Mucosa of rectum (tissue), 2 donors: Measurements from ENCODE around the gene BRD9.
"Not testable (repeated sequence)": the region's sequence is repeated elsewhere in the genome, so short reads cannot be mapped to it uniquely, and the experiment has no call there.

Experiments
- H3K27ac ChIP-seq, 2 donors: one replicate each; pipeline ENCODE4 v1.7.0; 2013; ENCODE audit warnings: inconsistent platforms in 2 of 2, low read depth in 2 of 2, low read length in 2 of 2
- H3K27me3 ChIP-seq, 2 donors: one replicate each; pipeline ENCODE4 v1.7.0; 2013; ENCODE audit warnings: low read length in 2 of 2; ENCODE audit not compliant: control insufficient read depth in 2 of 2, insufficient read depth in 2 of 2
- H3K36me3 ChIP-seq, 2 donors: one replicate each; pipeline ENCODE4 v1.7.0; 2013; ENCODE audit warnings: low read length in 2 of 2; ENCODE audit not compliant: control insufficient read depth in 2 of 2, insufficient read depth in 2 of 2
- H3K4me1 ChIP-seq, 2 donors: one replicate each; pipeline ENCODE4 v1.7.0; 2013; ENCODE audit warnings: low read length in 2 of 2, mild to moderate bottlenecking in 1 of 2; ENCODE audit not compliant: control insufficient read depth in 2 of 2, insufficient read depth in 2 of 2
- H3K4me3 ChIP-seq, 2 donors: one replicate each; pipeline ENCODE4 v1.7.0; 2013; ENCODE audit warnings: low read length in 2 of 2
- H3K9ac ChIP-seq, 2 donors: one replicate each; pipeline ENCODE4 v1.7.0; 2013; ENCODE audit warnings: low read length in 2 of 2, low read depth in 1 of 2, mild to moderate bottlenecking in 1 of 2
- H3K9me3 ChIP-seq, 2 donors: one replicate each; pipeline ENCODE4 v1.7.0; 2013; ENCODE audit warnings: low read length in 2 of 2; ENCODE audit not compliant: control insufficient read depth in 2 of 2
- donor health status: healthy.
- donor health status: Normal muscosa, but diverticular disease.

BRD9 gene

GRCh38 chr5:851553-851952 is 41.0 kb downstream of the BRD9 start:
- H3K36me3 ChIP-seq: no peaks in the 10 kb centered on the region
- no peaks in the 10 kb centered on the region for H3K9me3 ChIP-seq
- H3K4me1 ChIP-seq: peaks cover 8 to 10% of the 10 kb centered on the region in 2 donors
- H3K27me3 ChIP-seq: peaks cover 6 to 10% of the 10 kb centered on the region in 2 donors
- H3K9ac ChIP-seq: no peak overlapping the region
- H3K27ac ChIP-seq: no peak overlapping the region
- H3K4me3 ChIP-seq: no peak overlapping the region

GRCh38 chr5:851076-851475 is 41.5 kb downstream of the BRD9 start:
- peaks cover 8 to 10% of the 10 kb centered on the region in 2 donors for H3K4me1 ChIP-seq
- H3K27ac ChIP-seq: no peak overlapping the region
- H3K9ac ChIP-seq: no peak overlapping the region
- no peak overlapping the region for H3K4me3 ChIP-seq
- no peaks in the 10 kb centered on the region for H3K36me3 ChIP-seq
- H3K27me3 ChIP-seq: peaks cover 6 to 10% of the 10 kb centered on the region in 2 donors
- no peaks in the 10 kb centered on the region for H3K9me3 ChIP-seq

- no peak within 1 kb of the TSS for H3K9ac ChIP-seq
- peaks cover 8 to 10% of the 10 kb centered on the region in 2 donors for H3K4me1 ChIP-seq
- H3K9me3 ChIP-seq: no peaks in the 10 kb centered on the region
- no peaks in the 10 kb centered on the region for H3K36me3 ChIP-seq
- peak within 1 kb of the TSS; percentile 15 to 28 for H3K4me3 ChIP-seq
- H3K27ac ChIP-seq: no peak within 1 kb of the TSS
- peaks cover 6 to 10% of the 10 kb centered on the region in 2 donors for H3K27me3 ChIP-seq
Observed at GRCh38 chr5:850511-851006, 42.0 kb downstream of the BRD9 start, which contains the start of gene ZDHHC11. ZDHHC11 (minus strand) TSS chr5:850986; CDS start chr5:850602, 384 bp downstream.

- Histone ChIP-seq H3K9me3 (no peaks in the 10 kb centered on the region), H3K9ac (no peak overlapping the region), H3K4me3 (peak overlapping the region; percentile 15 to 28), H3K27ac (no peak overlapping the region), H3K4me1 (peaks cover 8 to 10% of the 10 kb centered on the region in 2 donors), H3K27me3 (peaks cover 6 to 10% of the 10 kb centered on the region in 2 donors), H3K36me3 (no peaks in the 10 kb centered on the region)
Observed at GRCh38 chr5:849651-850301, 42.8 kb downstream of the BRD9 start.

GRCh38 chr5:848671-849111 is 43.9 kb downstream of the BRD9 start:
- peaks cover 8 to 10% of the 10 kb centered on the region in 2 donors for H3K4me1 ChIP-seq
- H3K27ac ChIP-seq: no peak overlapping the region
- no peak overlapping the region for H3K9ac ChIP-seq
- H3K9me3 ChIP-seq: no peaks in the 10 kb centered on the region
- H3K4me3 ChIP-seq: no peak overlapping the region
- peaks cover 6 to 10% of the 10 kb centered on the region in 2 donors for H3K27me3 ChIP-seq
- H3K36me3 ChIP-seq: no peaks in the 10 kb centered on the region

GRCh38 chr5:847736-848135 is 44.9 kb downstream of the BRD9 start:
- not testable (repeated sequence) for H3K9me3 ChIP-seq, H3K4me3 ChIP-seq, H3K4me1 ChIP-seq, H3K9ac ChIP-seq, H3K27ac ChIP-seq, H3K27me3 ChIP-seq, H3K36me3 ChIP-seq

- H3K4me1 ChIP-seq, H3K4me3 ChIP-seq, H3K27ac ChIP-seq, H3K9me3 ChIP-seq, H3K9ac ChIP-seq, H3K36me3 ChIP-seq, H3K27me3 ChIP-seq: not testable (repeated sequence)
Observed at GRCh38 chr5:847212-847611, 45.4 kb downstream of the BRD9 start.

GRCh38 chr5:846602-847091 is 46.0 kb downstream of the BRD9 start:
- not testable (repeated sequence) for H3K36me3 ChIP-seq, H3K27me3 ChIP-seq, H3K9ac ChIP-seq, H3K27ac ChIP-seq, H3K4me1 ChIP-seq, H3K4me3 ChIP-seq, H3K9me3 ChIP-seq

- not testable (repeated sequence) for H3K9me3 ChIP-seq, H3K27me3 ChIP-seq, H3K9ac ChIP-seq, H3K36me3 ChIP-seq, H3K4me3 ChIP-seq, H3K27ac ChIP-seq, H3K4me1 ChIP-seq
Observed at GRCh38 chr5:845676-846601, 46.7 kb downstream of the BRD9 start.
